ENCODE results near the gene C8B. TPM values are rescaled to one million over a fixed set of nuclear protein-coding genes. Genes with fewer than 3 reads are reported as not detected.
A peak's percentile ranks its signal among the peaks of the same experiment; 100 is the strongest.

C8B gene
- total and polyA plus RNA-seq, 2 of the 13 experiments (the other 11 are each of a cell fraction or from before 2014, with no cell fraction given), result 8.4 to 11.3 TPM

GRCh38 chr1:56911098-56911938 is 54.5 kb downstream of the C8B start (continued):
- TF ChIP-seq, protein P1, sequence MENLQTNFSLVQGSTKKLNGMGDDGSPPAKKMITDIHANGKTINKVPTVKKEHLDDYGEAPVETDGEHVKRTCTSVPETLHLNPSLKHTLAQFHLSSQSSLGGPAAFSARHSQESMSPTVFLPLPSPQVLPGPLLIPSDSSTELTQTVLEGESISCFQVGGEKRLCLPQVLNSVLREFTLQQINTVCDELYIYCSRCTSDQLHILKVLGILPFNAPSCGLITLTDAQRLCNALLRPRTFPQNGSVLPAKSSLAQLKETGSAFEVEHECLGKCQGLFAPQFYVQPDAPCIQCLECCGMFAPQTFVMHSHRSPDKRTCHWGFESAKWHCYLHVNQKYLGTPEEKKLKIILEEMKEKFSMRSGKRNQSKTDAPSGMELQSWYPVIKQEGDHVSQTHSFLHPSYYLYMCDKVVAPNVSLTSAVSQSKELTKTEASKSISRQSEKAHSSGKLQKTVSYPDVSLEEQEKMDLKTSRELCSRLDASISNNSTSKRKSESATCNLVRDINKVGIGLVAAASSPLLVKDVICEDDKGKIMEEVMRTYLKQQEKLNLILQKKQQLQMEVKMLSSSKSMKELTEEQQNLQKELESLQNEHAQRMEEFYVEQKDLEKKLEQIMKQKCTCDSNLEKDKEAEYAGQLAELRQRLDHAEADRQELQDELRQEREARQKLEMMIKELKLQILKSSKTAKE (CRISPR knock-in tag; IDR thresholded peaks at IDR 0.05; ENCODE audit: borderline replicate concordance), result peak; percentile 43; the same call in 1 of the 2 replicates
- 0 out of 2 replicates have a peak, but pooled peaks have one; percentile 31 for TF ChIP-seq SP4 (CRISPR knock-in tag; IDR thresholded peaks at IDR 0.05)
- TF ChIP-seq EP300 (IDR thresholded peaks at IDR 0.05; ENCODE audit: low read depth in 2 of 2, low read length in 2 of 2), result peak in 1 of 2 experiments; percentile 81; a peak in 2 of 4 replicates
- TF ChIP-seq EP300 (CRISPR knock-in tag; IDR thresholded peaks at IDR 0.05; ENCODE audit: borderline replicate concordance), result peak; percentile 76
- TF ChIP-seq, protein P2, sequence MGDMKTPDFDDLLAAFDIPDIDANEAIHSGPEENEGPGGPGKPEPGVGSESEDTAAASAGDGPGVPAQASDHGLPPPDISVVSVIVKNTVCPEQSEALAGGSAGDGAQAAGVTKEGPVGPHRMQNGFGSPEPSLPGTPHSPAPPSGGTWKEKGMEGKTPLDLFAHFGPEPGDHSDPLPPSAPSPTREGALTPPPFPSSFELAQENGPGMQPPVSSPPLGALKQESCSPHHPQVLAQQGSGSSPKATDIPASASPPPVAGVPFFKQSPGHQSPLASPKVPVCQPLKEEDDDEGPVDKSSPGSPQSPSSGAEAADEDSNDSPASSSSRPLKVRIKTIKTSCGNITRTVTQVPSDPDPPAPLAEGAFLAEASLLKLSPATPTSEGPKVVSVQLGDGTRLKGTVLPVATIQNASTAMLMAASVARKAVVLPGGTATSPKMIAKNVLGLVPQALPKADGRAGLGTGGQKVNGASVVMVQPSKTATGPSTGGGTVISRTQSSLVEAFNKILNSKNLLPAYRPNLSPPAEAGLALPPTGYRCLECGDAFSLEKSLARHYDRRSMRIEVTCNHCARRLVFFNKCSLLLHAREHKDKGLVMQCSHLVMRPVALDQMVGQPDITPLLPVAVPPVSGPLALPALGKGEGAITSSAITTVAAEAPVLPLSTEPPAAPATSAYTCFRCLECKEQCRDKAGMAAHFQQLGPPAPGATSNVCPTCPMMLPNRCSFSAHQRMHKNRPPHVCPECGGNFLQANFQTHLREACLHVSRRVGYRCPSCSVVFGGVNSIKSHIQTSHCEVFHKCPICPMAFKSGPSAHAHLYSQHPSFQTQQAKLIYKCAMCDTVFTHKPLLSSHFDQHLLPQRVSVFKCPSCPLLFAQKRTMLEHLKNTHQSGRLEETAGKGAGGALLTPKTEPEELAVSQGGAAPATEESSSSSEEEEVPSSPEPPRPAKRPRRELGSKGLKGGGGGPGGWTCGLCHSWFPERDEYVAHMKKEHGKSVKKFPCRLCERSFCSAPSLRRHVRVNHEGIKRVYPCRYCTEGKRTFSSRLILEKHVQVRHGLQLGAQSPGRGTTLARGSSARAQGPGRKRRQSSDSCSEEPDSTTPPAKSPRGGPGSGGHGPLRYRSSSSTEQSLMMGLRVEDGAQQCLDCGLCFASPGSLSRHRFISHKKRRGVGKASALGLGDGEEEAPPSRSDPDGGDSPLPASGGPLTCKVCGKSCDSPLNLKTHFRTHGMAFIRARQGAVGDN (CRISPR knock-in tag; IDR thresholded peaks at IDR 0.05), result no peak
- TF ChIP-seq ZNF207 (IDR thresholded peaks at IDR 0.05; ENCODE audit: borderline replicate concordance), result no peak
- TF ChIP-seq, protein P3, sequence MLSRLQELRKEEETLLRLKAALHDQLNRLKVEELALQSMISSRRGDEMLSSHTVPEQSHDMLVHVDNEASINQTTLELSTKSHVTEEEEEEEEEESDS (CRISPR knock-in tag; IDR thresholded peaks at IDR 0.05; ENCODE audit: borderline replicate concordance), result no peak
- no peak for TF ChIP-seq SIN3A (IDR thresholded peaks at IDR 0.05; ENCODE audit: borderline replicate concordance, low read depth, low read length)
- peak; percentile 66 for TF ChIP-seq IRF2 (CRISPR knock-in tag; IDR thresholded peaks at IDR 0.05)
- TF ChIP-seq GATAD2A (CRISPR knock-in tag; IDR thresholded peaks at IDR 0.05), result peak; percentile 91
- TF ChIP-seq, protein P4, sequence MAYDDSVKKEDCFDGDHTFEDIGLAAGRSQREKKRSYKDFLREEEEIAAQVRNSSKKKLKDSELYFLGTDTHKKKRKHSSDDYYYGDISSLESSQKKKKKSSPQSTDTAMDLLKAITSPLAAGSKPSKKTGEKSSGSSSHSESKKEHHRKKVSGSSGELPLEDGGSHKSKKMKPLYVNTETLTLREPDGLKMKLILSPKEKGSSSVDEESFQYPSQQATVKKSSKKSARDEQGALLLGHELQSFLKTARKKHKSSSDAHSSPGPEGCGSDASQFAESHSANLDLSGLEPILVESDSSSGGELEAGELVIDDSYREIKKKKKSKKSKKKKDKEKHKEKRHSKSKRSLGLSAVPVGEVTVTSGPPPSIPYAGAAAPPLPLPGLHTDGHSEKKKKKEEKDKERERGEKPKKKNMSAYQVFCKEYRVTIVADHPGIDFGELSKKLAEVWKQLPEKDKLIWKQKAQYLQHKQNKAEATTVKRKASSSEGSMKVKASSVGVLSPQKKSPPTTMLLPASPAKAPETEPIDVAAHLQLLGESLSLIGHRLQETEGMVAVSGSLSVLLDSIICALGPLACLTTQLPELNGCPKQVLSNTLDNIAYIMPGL (CRISPR knock-in tag; IDR thresholded peaks at IDR 0.05; ENCODE audit: borderline replicate concordance in 1 of 2, low read depth in 1 of 2), result no peak
- no peak for TF ChIP-seq ZNF713 (CRISPR knock-in tag; IDR thresholded peaks at IDR 0.05)
- TF ChIP-seq FOXK1 (CRISPR knock-in tag; IDR thresholded peaks at IDR 0.05; ENCODE audit: borderline replicate concordance, low read depth), result peak; percentile 90
- TF ChIP-seq MED8 (CRISPR knock-in tag; IDR thresholded peaks at IDR 0.05; ENCODE audit: insufficient replicate concordance), result no peak
- TF ChIP-seq SOX6 (IDR thresholded peaks at IDR 0.05), result no peak
- peak; percentile 70 for TF ChIP-seq SOX6 (CRISPR knock-in tag; IDR thresholded peaks at IDR 0.05)
- no peak for TF ChIP-seq ZMAT5 (CRISPR knock-in tag; IDR thresholded peaks at IDR 0.05; ENCODE audit: borderline replicate concordance, low read depth)
- peak; percentile 70; the same call in 1 of the 2 replicates for TF ChIP-seq CHD4 (IDR thresholded peaks at IDR 0.05; ENCODE audit: borderline replicate concordance, low read length)
- no peak for TF ChIP-seq TAF1 (CRISPR knock-in tag; IDR thresholded peaks at IDR 0.05)
- no peak for TF ChIP-seq ZNF431 (CRISPR knock-in tag; IDR thresholded peaks at IDR 0.05; ENCODE audit: borderline replicate concordance, low read depth)

All from HepG2 (cell line).